HepG2 (cell line): ENCODE measurements around the gene PSMB11. TPM values are rescaled to one million over a fixed set of nuclear protein-coding genes. Genes with fewer than 3 reads are reported as not detected.

Experiments used
- ARID3A ChIP-seq: IDR thresholded peaks from 2 replicates; pipeline ENCODE4 v1.6.1; 2012; ENCODE audit warnings: low read depth, low read length, improper control_type of control experiment
- CREB3 ChIP-seq: sonication (generic); formaldehyde crosslinking; IDR thresholded peaks from 2 replicates; pipeline ENCODE4 v1.5.0; 2020; ENCODE audit warnings: missing genetic modification reagents
- ELF4 ChIP-seq: sonication (generic); formaldehyde crosslinking; IDR thresholded peaks from 2 replicates; pipeline ENCODE4 v1.5.0; 2020; ENCODE audit warnings: missing genetic modification reagents, mild to moderate bottlenecking, moderate library complexity, borderline replicate concordance
- GFI1 ChIP-seq: sonication (generic); formaldehyde crosslinking; IDR thresholded peaks from 2 replicates; pipeline ENCODE4 v1.5.0; 2020; ENCODE audit warnings: missing genetic modification reagents, mild to moderate bottlenecking, borderline replicate concordance
- HNF4A ChIP-seq: sonication (generic); formaldehyde crosslinking; IDR thresholded peaks from 2 replicates; pipeline ENCODE4 v1.4.0; 2020; ENCODE audit warnings: missing genetic modification reagents
- HOXA9 ChIP-seq: sonication (generic); formaldehyde crosslinking; IDR thresholded peaks from 2 replicates; pipeline ENCODE4 v1.8.1; 2022; ENCODE audit warnings: missing genetic modification reagents, mild to moderate bottlenecking, moderate library complexity, borderline replicate concordance
- NBN ChIP-seq: fragments of 450-650 bp; conservative IDR thresholded peaks from 2 replicates; pipeline ENCODE4 v1.6.1; 2017
- ONECUT2 ChIP-seq: sonication (generic); formaldehyde crosslinking; IDR thresholded peaks from 2 replicates; pipeline ENCODE4 v1.4.0; 2020; ENCODE audit warnings: missing genetic modification reagents
- STAG1 ChIP-seq: sonication (generic); formaldehyde crosslinking; IDR thresholded peaks from 2 replicates; pipeline ENCODE4 v1.4.0; 2020; ENCODE audit warnings: missing genetic modification reagents
- TMF1 ChIP-seq: sonication (generic); formaldehyde crosslinking; IDR thresholded peaks from 2 replicates; pipeline ENCODE4 v1.8.1; 2022; ENCODE audit warnings: low read depth, missing genetic modification reagents
- ZFYVE20 ChIP-seq: sonication (generic); formaldehyde crosslinking; IDR thresholded peaks from 2 replicates; pipeline ENCODE4 v1.8.0; 2023; ENCODE audit warnings: low read depth, mild to moderate bottlenecking, moderate library complexity, missing genetic modification reagents, borderline replicate concordance
- ZNF318 ChIP-seq: sonication (generic); formaldehyde crosslinking; IDR thresholded peaks from 2 replicates; pipeline ENCODE4 v1.4.0; 2020; ENCODE audit warnings: mild to moderate bottlenecking, missing genetic modification reagents
- ZNF569 ChIP-seq: sonication (generic); formaldehyde crosslinking; IDR thresholded peaks from 2 replicates; pipeline ENCODE4 v1.5.0; 2020; ENCODE audit warnings: mild to moderate bottlenecking, missing genetic modification reagents, moderate library complexity, borderline replicate concordance
- ZNF574 ChIP-seq: sonication (generic); formaldehyde crosslinking; IDR thresholded peaks from 2 replicates; pipeline ENCODE4 v1.4.0; 2020; ENCODE audit warnings: missing genetic modification reagents
- polyA plus RNA-seq, 8 experiments: library from polyadenylated mRNA; depleted of rRNA in 3 of 8; stranded (reverse) in 7 of 8; unstranded in 1 of 8; fragments of >200 nt; fragmentation: Illumina TruSeq in 4 of 8; extraction: Trizol in 4 of 8; gene quantifications; 2 replicates each; pipeline versions ENCODE4 v1.2.1 to v1.2.3, GENCODE V29; 2011 to 2016; ENCODE audit warnings: low read depth in 4 of 8, missing spikeins in 1 of 8, mixed read lengths in 1 of 8; ENCODE audit not compliant: insufficient read depth in 1 of 8
- total RNA-seq, 5 experiments: library from RNA; depleted of rRNA; stranded (reverse); fragments of >200 nt; fragmentation: Illumina TruSeq; extraction: Trizol; gene quantifications; 2 replicates each; pipeline ENCODE4 v1.2.3, GENCODE V29; 2016; ENCODE audit warnings: low read depth in 1 of 5

PSMB11 gene
- total and polyA plus RNA-seq, 2 of the 13 experiments (the other 11 are each of a cell fraction or from before 2014, with no cell fraction given): not detected

- TF ChIP-seq TMF1 (CRISPR knock-in tag) (no peak), ZNF574 (CRISPR knock-in tag) (no peak), ZNF318 (CRISPR knock-in tag) (no peak), ONECUT2 (no peak), ZNF569 (no peak), GFI1 (CRISPR knock-in tag) (no peak), ARID3A (no peak), HOXA9 (CRISPR knock-in tag) (no peak), HNF4A (CRISPR knock-in tag) (no peak), STAG1 (CRISPR knock-in tag) (no peak), NBN (no peak), CREB3 (CRISPR knock-in tag) (no peak), ZFYVE20 (CRISPR knock-in tag) (no peak), ELF4 (no peak)
Observed at GRCh38 chr14:23067847-23068788, 26.1 kb downstream of the PSMB11 start (continued).
